Spinal cord (tissue), 9 donors: ENCODE results near the gene TARP.
A peak's percentile ranks its signal among the peaks of the same experiment; 100 is the strongest.

Experiments
- DNase-seq, 6 donors: peaks; one replicate each; pipeline versions ENCODE4 v3.0.0 to v3.0.0-alpha.2; 2013 to 2015; ENCODE audit warnings: low spot score in 6 of 6, low read depth in 4 of 6
- H3K27ac ChIP-seq: one replicate; pipeline ENCODE4 v1.5.1; 2013; ENCODE audit warnings: low read depth, low read length, control low read depth
- H3K27me3 ChIP-seq: one replicate; pipeline ENCODE4 v1.6.1; 2013; ENCODE audit warnings: low read length; ENCODE audit not compliant: control insufficient read depth, insufficient read depth
- H3K36me3 ChIP-seq: one replicate; pipeline ENCODE4 v1.6.1; 2013; ENCODE audit warnings: low read length; ENCODE audit not compliant: control insufficient read depth, insufficient read depth
- H3K4me1 ChIP-seq: one replicate; pipeline ENCODE4 v1.6.1; 2013; ENCODE audit warnings: low read length; ENCODE audit not compliant: control insufficient read depth, insufficient read depth
- H3K4me3 ChIP-seq: one replicate; pipeline ENCODE4 v1.5.1; 2013; ENCODE audit warnings: low read depth, low read length, control low read depth
- H3K9me3 ChIP-seq: one replicate; pipeline ENCODE4 v1.6.1; 2013; ENCODE audit warnings: low read length; ENCODE audit not compliant: control insufficient read depth, insufficient read depth
- WGBS: methylation state at CpG from one replicate; pipeline ENCODE4 v1.1.5; 2013; ENCODE audit warnings: missing lambda C conversion rate; ENCODE audit not compliant: insufficient coverage; 5-methylcytosine and 5-hydroxymethylcytosine counted together
- donor health status: healthy.

The TARP gene

DNA sequence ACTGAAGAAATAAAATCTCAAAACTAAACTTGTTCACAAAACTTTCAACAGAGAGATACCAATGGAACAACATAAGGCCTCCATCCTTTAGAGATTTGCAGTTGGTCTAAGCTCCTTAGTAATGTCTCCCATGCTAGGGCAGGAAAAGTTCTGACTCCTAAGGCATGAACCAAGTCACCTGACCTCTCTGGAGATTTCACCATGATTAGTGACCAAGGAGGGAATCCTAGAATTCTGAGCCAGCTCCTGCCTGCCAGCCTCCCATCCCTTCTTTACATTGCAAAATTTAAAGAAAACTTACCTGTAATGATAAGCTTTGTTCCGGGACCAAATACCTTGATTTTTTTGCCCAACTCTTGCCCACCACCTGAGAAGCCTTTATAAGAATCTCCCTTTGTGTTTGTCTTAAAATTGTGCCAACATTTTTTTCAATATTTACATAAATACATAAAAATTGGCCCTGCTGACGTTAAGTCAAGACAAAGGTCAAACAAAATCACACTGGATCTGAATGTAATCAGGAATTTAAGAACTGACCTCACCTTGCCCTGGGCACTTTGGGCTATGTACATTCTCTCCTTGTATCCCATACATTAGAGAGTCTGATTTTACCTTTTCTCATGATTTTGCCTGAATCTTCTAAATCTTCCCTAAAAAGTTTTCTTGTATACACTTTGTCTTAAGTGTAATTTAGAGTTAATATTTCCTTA lies at the start of gene TARP:
Gene TARP (minus strand): TSS at position 351 of the 710 bp plus-strand sequence.
- 80% methylated on average over 1 of the region's 2 CpGs for WGBS
- Histone ChIP-seq H3K27ac (no peak within 1 kb of the TSS), H3K27me3 (no peaks in the 10 kb centered on the region), H3K4me3 (no peak within 1 kb of the TSS), H3K36me3 (no peaks in the 10 kb centered on the region), H3K9me3 (no peaks in the 10 kb centered on the region), H3K4me1 (no peaks in the 10 kb centered on the region)
- no peak for DNase-seq

DNA sequence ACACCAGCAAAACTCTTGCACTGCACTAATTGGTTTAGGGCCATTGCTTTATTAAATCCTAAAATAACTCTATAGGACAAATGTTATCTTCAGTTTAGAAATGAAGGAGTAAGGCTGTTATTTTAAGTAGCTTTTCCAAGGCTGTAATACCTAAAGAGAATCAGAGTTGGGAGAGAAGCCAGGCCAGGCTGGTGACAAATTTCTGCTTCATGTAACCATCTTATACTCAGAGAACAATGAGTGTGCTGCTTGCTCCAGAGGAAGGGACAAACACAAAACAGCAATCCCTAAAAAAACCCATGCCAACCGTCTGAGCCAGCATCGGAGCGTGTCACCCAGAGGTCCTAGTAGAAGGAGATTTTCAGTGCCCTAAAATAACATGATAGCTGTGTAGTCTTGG lies 49.7 kb upstream of the TARP start:
- Histone ChIP-seq H3K4me3 (no peak overlapping the region), H3K27me3 (no peaks in the 10 kb centered on the region), H3K9me3 (no peaks in the 10 kb centered on the region), H3K4me1 (no peaks in the 10 kb centered on the region), H3K27ac (no peak overlapping the region), H3K36me3 (no peaks in the 10 kb centered on the region)
- WGBS = no CpG with 5 or more reads among the region's 3 CpGs
- DNase-seq = no peak

- no peak for DNase-seq
Measured at GRCh38 chr7:38322461-38322860, 49.0 kb upstream of the TARP start.

DNA sequence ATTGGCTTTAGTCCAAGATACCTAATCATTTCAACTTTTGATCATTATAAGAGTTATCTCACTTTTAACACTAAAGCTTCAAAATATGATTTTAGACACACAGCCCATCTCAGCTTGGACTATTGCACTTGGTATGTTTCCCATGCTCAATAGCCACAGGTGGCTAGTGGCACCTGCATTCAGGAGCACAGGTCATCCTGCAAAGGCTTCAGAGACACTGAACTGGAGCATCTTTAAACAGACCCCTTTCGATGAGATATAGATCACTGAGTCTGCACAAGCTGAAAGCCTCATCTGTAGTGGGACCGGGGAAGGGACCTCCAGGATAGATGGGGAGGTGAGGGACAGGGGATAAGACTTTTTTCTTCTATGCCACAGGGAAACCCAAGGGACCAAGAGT lies 48.5 kb upstream of the TARP start:
- Histone ChIP-seq H3K4me3 (no peak overlapping the region), H3K4me1 (no peaks in the 10 kb centered on the region), H3K9me3 (no peaks in the 10 kb centered on the region), H3K27me3 (no peaks in the 10 kb centered on the region), H3K36me3 (no peaks in the 10 kb centered on the region), H3K27ac (no peak overlapping the region)
- no peak for DNase-seq
- WGBS = 100% methylated on average over 2 of the region's 2 CpGs

More at GRCh38 chr7:38322461-38322860, 49.0 kb upstream of the TARP start:
- no peak overlapping the region for H3K27ac ChIP-seq
- no peak overlapping the region for H3K4me3 ChIP-seq
- H3K4me1 ChIP-seq = no peaks in the 10 kb centered on the region
- H3K27me3 ChIP-seq = no peaks in the 10 kb centered on the region
- H3K36me3 ChIP-seq = no peaks in the 10 kb centered on the region
- WGBS = 100% methylated on average over 5 of the region's 5 CpGs
- H3K9me3 ChIP-seq = no peaks in the 10 kb centered on the region

DNA sequence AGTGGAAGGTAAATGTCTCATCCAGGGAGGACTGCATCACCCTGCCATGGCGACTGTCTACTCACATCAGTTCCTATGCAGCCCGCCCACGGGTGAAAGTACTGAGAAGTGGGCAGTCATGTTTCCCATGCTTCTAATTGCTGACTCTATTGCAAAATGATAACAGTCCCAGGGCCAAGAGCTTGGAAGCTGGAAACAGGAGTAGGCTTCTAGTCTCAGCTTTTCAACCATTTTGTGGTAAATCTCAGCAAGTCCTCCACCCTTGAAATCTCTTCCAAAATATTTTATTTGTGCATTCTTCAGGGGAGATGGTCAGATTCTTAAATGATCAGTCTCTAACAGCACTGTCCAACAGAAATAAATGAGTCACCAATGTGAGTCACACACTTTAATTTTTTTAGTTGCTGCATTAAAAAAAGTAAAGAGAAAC lies 48.1 kb upstream of the TARP start:
- H3K9me3 ChIP-seq = no peaks in the 10 kb centered on the region
- DNase-seq = no peak
- H3K27me3 ChIP-seq = no peaks in the 10 kb centered on the region
- WGBS = 67% methylated on average over 1 of the region's 3 CpGs
- H3K4me3 ChIP-seq = no peak overlapping the region
- no peak overlapping the region for H3K27ac ChIP-seq
- no peaks in the 10 kb centered on the region for H3K36me3 ChIP-seq
- H3K4me1 ChIP-seq = no peaks in the 10 kb centered on the region

- Histone ChIP-seq H3K4me3 (no peak overlapping the region), H3K36me3 (no peaks in the 10 kb centered on the region), H3K4me1 (no peaks in the 10 kb centered on the region), H3K27ac (no peak overlapping the region), H3K9me3 (no peaks in the 10 kb centered on the region), H3K27me3 (no peaks in the 10 kb centered on the region)
- no peak for DNase-seq
Measured at GRCh38 chr7:38321050-38321449, 47.6 kb upstream of the TARP start.

DNA sequence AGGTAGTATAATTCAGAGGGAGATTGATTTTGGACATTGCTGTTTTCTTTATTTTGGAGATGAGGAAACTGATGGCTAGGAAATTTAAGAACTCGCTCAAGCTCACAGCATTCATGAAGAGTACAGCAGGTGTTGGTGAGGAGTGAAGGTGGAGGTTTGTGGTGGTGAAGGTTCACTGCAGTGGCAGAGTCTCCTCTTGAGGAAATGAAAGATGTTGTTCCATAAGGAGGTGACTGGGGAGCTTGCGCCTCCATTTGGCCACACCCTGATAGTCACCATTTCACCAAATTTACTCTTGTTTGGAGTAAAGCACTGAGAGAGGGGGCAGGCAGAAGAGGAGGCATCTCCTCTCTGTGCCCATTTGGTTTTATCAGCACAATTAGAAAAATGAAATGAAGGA lies 46.4 kb upstream of the TARP start:
- H3K36me3 ChIP-seq = no peaks in the 10 kb centered on the region
- H3K27ac ChIP-seq = no peak overlapping the region
- no peaks in the 10 kb centered on the region for H3K4me1 ChIP-seq
- no peak for DNase-seq
- no peaks in the 10 kb centered on the region for H3K9me3 ChIP-seq
- no peak overlapping the region for H3K4me3 ChIP-seq
- no peaks in the 10 kb centered on the region for H3K27me3 ChIP-seq
- 100% methylated on average over 1 of the region's 2 CpGs for WGBS

DNA sequence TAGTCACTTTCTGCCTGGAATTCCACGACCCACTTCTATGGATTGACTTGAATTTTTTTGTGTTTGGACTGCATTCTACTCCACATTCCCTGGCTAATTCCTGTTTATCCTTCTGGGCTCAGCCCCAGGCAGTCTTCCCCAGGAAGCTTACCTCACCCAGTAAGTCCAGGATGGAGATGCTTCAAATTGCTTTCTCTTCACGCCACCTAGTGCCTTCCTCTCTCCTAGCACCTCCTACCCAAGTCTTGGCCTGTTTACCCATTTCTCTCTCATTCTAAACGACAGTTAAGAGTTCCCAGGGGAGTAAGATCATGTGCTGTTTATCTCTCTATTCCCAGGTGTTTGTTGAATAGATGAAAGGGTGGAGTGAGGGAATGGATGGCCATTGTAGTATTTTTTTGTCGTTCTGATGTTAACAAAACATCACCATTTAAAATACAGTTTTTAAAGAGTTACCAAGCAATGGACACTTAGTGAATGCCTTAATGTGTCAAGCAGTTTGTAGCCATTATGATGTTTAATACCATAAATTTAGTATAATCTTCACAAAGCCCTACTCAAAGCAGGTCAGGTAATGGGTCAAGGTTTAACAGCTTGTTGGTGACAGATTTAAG lies 45.5 kb upstream of the TARP start:
- Histone ChIP-seq H3K36me3 (no peaks in the 10 kb centered on the region), H3K27ac (no peak overlapping the region), H3K4me1 (no peaks in the 10 kb centered on the region), H3K4me3 (no peak overlapping the region), H3K27me3 (no peaks in the 10 kb centered on the region), H3K9me3 (no peaks in the 10 kb centered on the region)
- DNase-seq = peak in 3 of 6 donors; percentile 26 to 77 (median 59)
- 8% methylated on average over 2 of the region's 4 CpGs for WGBS

DNA sequence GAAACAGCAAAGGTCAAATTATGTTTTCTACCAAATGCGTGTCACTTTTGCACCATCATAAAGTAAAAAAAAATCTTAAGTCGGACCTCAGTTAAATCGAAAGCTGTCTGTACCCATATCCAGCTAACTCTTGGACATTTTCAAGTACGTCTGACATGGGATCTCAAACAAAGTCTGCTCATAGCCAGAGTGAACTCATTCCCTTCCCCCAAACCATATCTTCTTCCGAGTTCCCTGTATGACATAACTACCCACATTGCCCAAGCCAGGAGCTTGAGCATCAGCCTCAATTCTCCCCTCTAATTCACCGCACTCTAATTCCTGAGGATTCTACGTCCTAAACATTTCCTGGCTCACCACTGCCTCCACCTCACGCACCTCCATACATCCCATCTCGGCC lies 44.8 kb upstream of the TARP start:
- Histone ChIP-seq H3K9me3 (no peaks in the 10 kb centered on the region), H3K4me1 (no peaks in the 10 kb centered on the region), H3K36me3 (no peaks in the 10 kb centered on the region), H3K27ac (no peak overlapping the region), H3K27me3 (no peaks in the 10 kb centered on the region), H3K4me3 (no peak overlapping the region)
- WGBS = 88% methylated on average over 9 of the region's 9 CpGs
- no peak for DNase-seq

- Histone ChIP-seq H3K36me3 (no peaks in the 10 kb centered on the region), H3K9me3 (no peaks in the 10 kb centered on the region), H3K4me1 (no peaks in the 10 kb centered on the region), H3K27me3 (no peaks in the 10 kb centered on the region), H3K27ac (no peak overlapping the region), H3K4me3 (no peak overlapping the region)
- WGBS = 78% methylated on average over 8 of the region's 9 CpGs
- DNase-seq = no peak
Measured at GRCh38 chr7:38317515-38317914, 44.1 kb upstream of the TARP start.
